Ascending aorta (tissue), 2 donors: ENCODE results near the gene MYLK4. TPM values are rescaled to one million over a fixed set of nuclear protein-coding genes. Genes with fewer than 3 reads are reported as not detected.

ENCODE experiments used
- DNase-seq, 2 donors: peaks; one replicate each; pipeline ENCODE4 v3.0.0-alpha.2; 2019; ENCODE audit warnings: low spot score in 2 of 2
- H3K27ac ChIP-seq, 2 donors: fragments of 200-600 bp; sonication (generic); one replicate each; pipeline ENCODE4 v1.5.1; 2016 to 2017; ENCODE audit warnings: mild to moderate bottlenecking in 1 of 2
- H3K27me3 ChIP-seq: fragments of 200-600 bp; sonication (generic); one replicate; pipeline ENCODE4 v1.5.1; 2017
- H3K36me3 ChIP-seq, 2 donors: fragments of 200-600 bp; sonication (generic); one replicate each; pipeline ENCODE4 v1.5.1; 2016
- H3K4me1 ChIP-seq, 2 donors: fragments of 200-600 bp; sonication (generic); one replicate each; pipeline ENCODE4 v1.5.1; 2016 to 2017; ENCODE audit warnings: mild to moderate bottlenecking in 1 of 2
- H3K4me3 ChIP-seq, 2 donors: fragments of 200-600 bp; sonication (generic); one replicate each; pipeline ENCODE4 v1.5.1; 2016 to 2017; ENCODE audit warnings: mild to moderate bottlenecking in 1 of 2
- H3K9me3 ChIP-seq, 2 donors: fragments of 200-600 bp; sonication (generic); one replicate each; pipeline ENCODE4 v1.5.1; 2016
- CTCF ChIP-seq, 3 experiments: fragments of 200-600 bp in 2 of 3; fragments of 450-650 bp in 1 of 3; sonication (generic) in 2 of 3; IDR thresholded peaks; one replicate each; pipeline ENCODE4 v1.5.1; 2016 to 2019; ENCODE audit warnings: antibody characterized with exemption in 3 of 3, mild to moderate bottlenecking in 1 of 3, moderate library complexity in 1 of 3
- intact Hi-C: fragments of 100-400 bp; cut with DNase I; formaldehyde crosslinking; loops from one replicate; pipeline ENCODE4 v1.15.1; 2023
- total RNA-seq: library from RNA; depleted of rRNA; stranded (reverse); fragments of >200 nt; gene quantifications from one replicate; pipeline ENCODE4 v1.1.0, GENCODE V29; 2016

Gene MYLK4
- total RNA-seq, 1 donor from 2014 or later, result not detected

GRCh38 chr6:2669067-2669700, 81.5 kb downstream of the MYLK4 start:
- Histone ChIP-seq H3K4me1 (peaks cover 0 to 3% of the 10 kb centered on the region in 2 donors), H3K27ac (no peak overlapping the region), H3K4me3 (no peak overlapping the region), H3K9me3 (no peaks in the 10 kb centered on the region), H3K36me3 (no peaks in the 10 kb centered on the region), H3K27me3 (no peaks in the 10 kb centered on the region)
- intact Hi-C loops, result no loop called here
- no peak for DNase-seq
- TF ChIP-seq CTCF (IDR thresholded peaks at IDR 0.05), result no peak

GRCh38 chr6:2667617-2668016, 83.1 kb downstream of the MYLK4 start:
- TF ChIP-seq CTCF (IDR thresholded peaks at IDR 0.05), result no peak
- intact Hi-C loops, result no loop called here
- Histone ChIP-seq H3K36me3 (no peaks in the 10 kb centered on the region), H3K27ac (no peak overlapping the region), H3K4me3 (no peak overlapping the region), H3K4me1 (peaks cover 0 to 3% of the 10 kb centered on the region in 2 donors), H3K27me3 (no peaks in the 10 kb centered on the region), H3K9me3 (no peaks in the 10 kb centered on the region)
- DNase-seq, result no peak

GRCh38 chr6:2666906-2667575, 83.7 kb downstream of the MYLK4 start:
- no peaks in the 10 kb centered on the region for H3K27me3 ChIP-seq
- no peaks in the 10 kb centered on the region for H3K9me3 ChIP-seq
- no peak for DNase-seq
- H3K27ac ChIP-seq, result no peak overlapping the region
- no peaks in the 10 kb centered on the region for H3K36me3 ChIP-seq
- no peak for TF ChIP-seq CTCF (IDR thresholded peaks at IDR 0.05)
- H3K4me1 ChIP-seq, result peaks cover 0 to 3% of the 10 kb centered on the region in 2 donors
- intact Hi-C loops, result no loop called here
- H3K4me3 ChIP-seq, result no peak overlapping the region

GRCh38 chr6:2665146-2666070, 85.3 kb downstream of the MYLK4 start:
- H3K4me1 ChIP-seq, result peaks cover 0 to 3% of the 10 kb centered on the region in 2 donors
- no peak overlapping the region for H3K27ac ChIP-seq
- no peak overlapping the region for H3K4me3 ChIP-seq
- no peak for DNase-seq
- intact Hi-C loops, result no loop called here
- TF ChIP-seq CTCF (IDR thresholded peaks at IDR 0.05), result no peak
- no peaks in the 10 kb centered on the region for H3K27me3 ChIP-seq
- H3K9me3 ChIP-seq, result no peaks in the 10 kb centered on the region
- H3K36me3 ChIP-seq, result no peaks in the 10 kb centered on the region

- Histone ChIP-seq H3K4me3 (no peak overlapping the region), H3K36me3 (no peaks in the 10 kb centered on the region), H3K4me1 (no peaks in the 10 kb centered on the region), H3K27me3 (no peaks in the 10 kb centered on the region), H3K9me3 (no peaks in the 10 kb centered on the region), H3K27ac (no peak overlapping the region)
- intact Hi-C loops, result no loop called here
- DNase-seq, result no peak
- no peak for TF ChIP-seq CTCF (IDR thresholded peaks at IDR 0.05)
These were observed 87.6 kb downstream of the MYLK4 start for GRCh38 chr6:2663123-2663522.
